K562 (cell line): ENCODE results near the gene ZNF865. TPM values are rescaled to one million over a fixed set of nuclear protein-coding genes. Genes with fewer than 3 reads are reported as not detected.

Experiments
- ARID3A ChIP-seq: IDR thresholded peaks from 2 replicates; pipeline ENCODE4 v1.6.1; 2012; ENCODE audit warnings: low read depth, low read length, improper control_type of control experiment, borderline replicate concordance
- CHD1 ChIP-seq: fragments of 200-600 bp; sonication (generic); IDR thresholded peaks from one replicate; pipeline ENCODE4 v1.6.1; 2012; ENCODE audit warnings: mild to moderate bottlenecking, moderate library complexity, low read length, inconsistent platforms
- CREBBP ChIP-seq: IDR thresholded peaks from one replicate; pipeline ENCODE4 v1.6.1; 2012; ENCODE audit warnings: low read depth, mild to moderate bottlenecking, control low read depth, inconsistent platforms, low read length
- GMEB1 ChIP-seq: fragments of 250-450 bp; sonication (Bioruptor Pico); IDR thresholded peaks from 2 replicates; pipeline ENCODE4 v1.4.0; 2020; ENCODE audit warnings: mild to moderate bottlenecking
- HMG20B ChIP-seq: fragments of 250-450 bp; sonication (Bioruptor Pico); IDR thresholded peaks from 2 replicates; pipeline ENCODE4 v1.5.0; 2021; ENCODE audit warnings: mild to moderate bottlenecking
- NFATC3 ChIP-seq: fragments of 450-650 bp; IDR thresholded peaks from 2 replicates; pipeline ENCODE4 v1.6.1; 2017; ENCODE audit warnings: mild to moderate bottlenecking
- RB1 ChIP-seq: fragments of 450-650 bp; IDR thresholded peaks from 2 replicates; pipeline ENCODE4 v1.6.1; 2017; ENCODE audit warnings: low read depth, mild to moderate bottlenecking
- SMC3 ChIP-seq: conservative IDR thresholded peaks from 2 replicates; pipeline ENCODE4 v1.6.1; 2011; ENCODE audit warnings: low read depth, low read length, improper control_type of control experiment; ENCODE audit not compliant: insufficient read depth
- ZBTB12 ChIP-seq: fragments of 250-450 bp; sonication (Bioruptor Pico); IDR thresholded peaks from 2 replicates; pipeline ENCODE4 v1.4.0; 2020
- ZC3H11A ChIP-seq: IDR thresholded peaks from 2 replicates; pipeline ENCODE4 v1.6.1; 2012; ENCODE audit warnings: low read depth, low read length, improper control_type of control experiment
- polyA plus RNA-seq, 8 experiments: library from polyadenylated mRNA; depleted of rRNA in 4 of 8; stranded (reverse) in 5 of 8; unstranded in 3 of 8; fragments of >200 nt; fragmentation: Nextera tagmentation in 2 of 8; fragmentation: Illumina TruSeq in 1 of 8; extraction: Ambion mirVana in 2 of 8; extraction: Trizol in 1 of 8; gene quantifications; 2 replicates each; pipeline versions ENCODE4 v1.2.1 to v1.2.3, GENCODE V29; 2011 to 2014; ENCODE audit warnings: inconsistent platforms in 1 of 8, missing spikeins in 1 of 8
- total RNA-seq, 7 experiments: library from RNA; depleted of rRNA in 6 of 7; stranded (reverse); fragments of >200 nt in 6 of 7; fragmentation: Illumina TruSeq in 2 of 7; extraction: Trizol in 2 of 7; gene quantifications; 2 replicates each; pipeline versions ENCODE4 v1.2.1 to v1.2.3, GENCODE V29; 2011 to 2021; ENCODE audit warnings: low replicate concordance in 1 of 7
- TF ChIP-seq, protein P1 (sequence below), 2 experiments: fragments of 450-650 bp in 1 of 2; IDR thresholded peaks; 2 replicates each; pipeline ENCODE4 v1.6.1; 2011 to 2017; ENCODE audit warnings: low read depth in 2 of 2, antibody characterized with exemption in 1 of 2, borderline replicate concordance in 1 of 2, low read length in 1 of 2, mild to moderate bottlenecking in 1 of 2, mixed read lengths in 1 of 2; ENCODE audit not compliant: control insufficient read depth in 1 of 2
- TF ChIP-seq, protein P2 (sequence below): fragments of 450-650 bp; IDR thresholded peaks from 2 replicates; pipeline ENCODE4 v1.6.1; 2014; ENCODE audit warnings: low read depth, mild to moderate bottlenecking, moderate library complexity, borderline replicate concordance

The ZNF865 gene
- total and polyA plus RNA-seq, 9 of the 15 experiments (the other 6 are each of a cell fraction or from before 2014, with no cell fraction given): 0.40 to 18.8 (median 1.6) TPM; not detected in 2

DNA sequence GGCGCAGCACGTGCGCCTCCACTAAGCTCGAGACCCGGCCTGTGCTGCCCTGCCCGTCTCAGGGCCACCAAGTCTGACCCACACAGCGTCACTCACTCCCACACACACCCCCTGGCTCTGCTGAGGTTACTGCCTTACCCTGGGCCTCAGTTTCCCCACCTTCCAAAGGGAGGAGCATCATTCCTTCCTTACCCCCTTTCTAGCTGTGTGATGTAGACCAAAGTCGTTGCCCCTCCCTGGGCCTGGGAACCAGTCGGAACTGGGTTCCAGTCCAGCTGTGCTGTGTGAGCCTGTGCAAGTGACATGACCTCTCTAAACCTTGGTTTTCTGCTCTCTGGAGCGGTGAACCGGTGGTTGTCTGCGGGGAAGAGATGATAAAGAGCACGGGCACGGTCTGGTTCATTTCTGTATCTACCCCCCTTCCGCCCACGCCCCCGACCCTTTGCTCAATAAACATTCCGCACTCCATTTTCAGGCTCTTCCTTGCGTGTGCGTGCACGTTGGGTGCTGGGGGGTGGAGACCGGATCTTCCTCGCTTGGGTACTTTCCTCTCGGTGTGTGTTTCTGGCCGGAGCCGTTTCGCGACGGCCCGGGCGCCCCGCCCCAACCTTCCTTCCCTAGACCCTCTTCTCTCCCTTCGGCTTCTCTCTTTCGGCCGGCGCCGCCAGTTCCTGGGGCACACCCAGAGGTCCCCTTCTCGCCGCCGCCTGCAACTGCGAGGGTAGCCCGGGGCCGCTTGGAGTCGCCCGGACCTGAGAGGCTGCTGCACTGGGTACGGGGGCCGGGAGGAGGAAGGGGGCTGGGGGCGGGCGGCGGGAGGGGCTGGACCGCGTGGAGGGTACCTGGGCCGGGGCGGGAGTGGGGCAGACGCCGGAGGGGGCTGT, 37.8 kb downstream of the ZNF865 start, which contains the start of gene ZNF581 (continued):
- TF ChIP-seq CREBBP: no peak
- TF ChIP-seq ZBTB12 (CRISPR knock-in tag): no peak
- no peak for TF ChIP-seq HMG20B (CRISPR knock-in tag)
- TF ChIP-seq SMC3: no peak
- 0 out of 2 replicates have a peak, but pooled peaks have one; percentile 15 for TF ChIP-seq ZC3H11A
- TF ChIP-seq, protein P1, sequence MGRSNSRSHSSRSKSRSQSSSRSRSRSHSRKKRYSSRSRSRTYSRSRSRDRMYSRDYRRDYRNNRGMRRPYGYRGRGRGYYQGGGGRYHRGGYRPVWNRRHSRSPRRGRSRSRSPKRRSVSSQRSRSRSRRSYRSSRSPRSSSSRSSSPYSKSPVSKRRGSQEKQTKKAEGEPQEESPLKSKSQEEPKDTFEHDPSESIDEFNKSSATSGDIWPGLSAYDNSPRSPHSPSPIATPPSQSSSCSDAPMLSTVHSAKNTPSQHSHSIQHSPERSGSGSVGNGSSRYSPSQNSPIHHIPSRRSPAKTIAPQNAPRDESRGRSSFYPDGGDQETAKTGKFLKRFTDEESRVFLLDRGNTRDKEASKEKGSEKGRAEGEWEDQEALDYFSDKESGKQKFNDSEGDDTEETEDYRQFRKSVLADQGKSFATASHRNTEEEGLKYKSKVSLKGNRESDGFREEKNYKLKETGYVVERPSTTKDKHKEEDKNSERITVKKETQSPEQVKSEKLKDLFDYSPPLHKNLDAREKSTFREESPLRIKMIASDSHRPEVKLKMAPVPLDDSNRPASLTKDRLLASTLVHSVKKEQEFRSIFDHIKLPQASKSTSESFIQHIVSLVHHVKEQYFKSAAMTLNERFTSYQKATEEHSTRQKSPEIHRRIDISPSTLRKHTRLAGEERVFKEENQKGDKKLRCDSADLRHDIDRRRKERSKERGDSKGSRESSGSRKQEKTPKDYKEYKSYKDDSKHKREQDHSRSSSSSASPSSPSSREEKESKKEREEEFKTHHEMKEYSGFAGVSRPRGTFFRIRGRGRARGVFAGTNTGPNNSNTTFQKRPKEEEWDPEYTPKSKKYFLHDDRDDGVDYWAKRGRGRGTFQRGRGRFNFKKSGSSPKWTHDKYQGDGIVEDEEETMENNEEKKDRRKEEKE (IDR thresholded peaks at IDR 0.05; ENCODE audit: borderline replicate concordance in 1 of 2, control insufficient read depth in 1 of 2, low read depth in 2 of 2, low read length in 1 of 2): peak in 1 of 2 experiments; percentile 92; a peak in 2 of 4 replicates
- peak; percentile 21 for TF ChIP-seq CHD1
- peak; percentile 58 for TF ChIP-seq GMEB1
- TF ChIP-seq RB1: peak; percentile 84
- TF ChIP-seq, protein P2, sequence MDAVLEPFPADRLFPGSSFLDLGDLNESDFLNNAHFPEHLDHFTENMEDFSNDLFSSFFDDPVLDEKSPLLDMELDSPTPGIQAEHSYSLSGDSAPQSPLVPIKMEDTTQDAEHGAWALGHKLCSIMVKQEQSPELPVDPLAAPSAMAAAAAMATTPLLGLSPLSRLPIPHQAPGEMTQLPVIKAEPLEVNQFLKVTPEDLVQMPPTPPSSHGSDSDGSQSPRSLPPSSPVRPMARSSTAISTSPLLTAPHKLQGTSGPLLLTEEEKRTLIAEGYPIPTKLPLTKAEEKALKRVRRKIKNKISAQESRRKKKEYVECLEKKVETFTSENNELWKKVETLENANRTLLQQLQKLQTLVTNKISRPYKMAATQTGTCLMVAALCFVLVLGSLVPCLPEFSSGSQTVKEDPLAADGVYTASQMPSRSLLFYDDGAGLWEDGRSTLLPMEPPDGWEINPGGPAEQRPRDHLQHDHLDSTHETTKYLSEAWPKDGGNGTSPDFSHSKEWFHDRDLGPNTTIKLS: 0 out of 2 replicates have a peak, but pooled peaks have one; percentile 34
- TF ChIP-seq ARID3A: no peak
- TF ChIP-seq NFATC3: no peak
